Measurements from ENCODE around the gene CACNA1D. TPM values are rescaled to one million over a fixed set of nuclear protein-coding genes. Genes with fewer than 3 reads are reported as not detected.
A peak's percentile ranks its signal among the peaks of the same experiment; 100 is the strongest.

CACNA1D gene
- total RNA-seq, 1 experiment from 2014 or later = not detected

- no peaks in the 10 kb centered on the region for H3K9me3 ChIP-seq (ENCODE audit: low read depth, low read length, poor library complexity, severe bottlenecking)
- intact Hi-C loops (cut with micrococcal nuclease; ENCODE audit: unreplicated experiment) = no loop called here
- H3K36me3 ChIP-seq (ENCODE audit: insufficient read depth, low read length, poor library complexity, severe bottlenecking) = no peaks in the 10 kb centered on the region
- no peak overlapping the region for H3K27ac ChIP-seq (ENCODE audit: low read depth, low read length, poor library complexity, severe bottlenecking)
- no peak overlapping the region for H3K4me3 ChIP-seq (ENCODE audit: low read depth, low read length, poor library complexity, severe bottlenecking)
- TF ChIP-seq CTCF (conservative IDR thresholded peaks at IDR 0.05; ENCODE audit: low read depth, low read length) (no peak), EZH2 (IDR thresholded peaks at IDR 0.05; ENCODE audit: borderline replicate concordance, low read depth, low read length, poor library complexity, severe bottlenecking) (no peak)
- DNase-seq (ENCODE audit: low spot score) = no peak
- ChIA-PET CTCF (no interaction called here), POLR2A (ENCODE audit: low non-redundant PET) (no interaction called here)
- no peaks in the 10 kb centered on the region for H3K4me1 ChIP-seq (ENCODE audit: insufficient read depth, low read length, poor library complexity, severe bottlenecking)
- BruUV-seq (replicated peaks) = no TSS peak
- H3K27me3 ChIP-seq (replicated peaks; ENCODE audit: insufficient read depth, low read depth, low read length, poor library complexity) = no peaks in the 10 kb centered on the region
Measured at GRCh38 chr3:53534216-53534615, 39.8 kb downstream of the CACNA1D start.

GRCh38 chr3:53534676-53535400 is 40.4 kb downstream of the CACNA1D start:
- ChIA-PET POLR2A (ENCODE audit: low non-redundant PET) (no interaction called here), CTCF (no interaction called here)
- H3K36me3 ChIP-seq (ENCODE audit: insufficient read depth, low read length, poor library complexity, severe bottlenecking) = no peaks in the 10 kb centered on the region
- H3K27ac ChIP-seq (ENCODE audit: low read depth, low read length, poor library complexity, severe bottlenecking) = no peak overlapping the region
- H3K9me3 ChIP-seq (ENCODE audit: low read depth, low read length, poor library complexity, severe bottlenecking) = no peaks in the 10 kb centered on the region
- intact Hi-C loops (cut with micrococcal nuclease; ENCODE audit: unreplicated experiment) = no loop called here
- DNase-seq (ENCODE audit: low spot score) = peak; percentile 1
- no peaks in the 10 kb centered on the region for H3K4me1 ChIP-seq (ENCODE audit: insufficient read depth, low read length, poor library complexity, severe bottlenecking)
- H3K27me3 ChIP-seq (replicated peaks; ENCODE audit: insufficient read depth, low read depth, low read length, poor library complexity) = no peaks in the 10 kb centered on the region
- TF ChIP-seq CTCF (conservative IDR thresholded peaks at IDR 0.05; ENCODE audit: low read depth, low read length) = no peak
- TF ChIP-seq EZH2 (IDR thresholded peaks at IDR 0.05; ENCODE audit: borderline replicate concordance, low read depth, low read length, poor library complexity, severe bottlenecking) = no peak
- BruUV-seq (replicated peaks) = no TSS peak
- no peak overlapping the region for H3K4me3 ChIP-seq (ENCODE audit: low read depth, low read length, poor library complexity, severe bottlenecking)

- H3K4me3 ChIP-seq (ENCODE audit: low read depth, low read length, poor library complexity, severe bottlenecking) = no peak overlapping the region
- ChIA-PET CTCF (no interaction called here), POLR2A (ENCODE audit: low non-redundant PET) (no interaction called here)
- no peak for DNase-seq (ENCODE audit: low spot score)
- H3K27me3 ChIP-seq (replicated peaks; ENCODE audit: insufficient read depth, low read depth, low read length, poor library complexity) = no peaks in the 10 kb centered on the region
- no peaks in the 10 kb centered on the region for H3K36me3 ChIP-seq (ENCODE audit: insufficient read depth, low read length, poor library complexity, severe bottlenecking)
- H3K27ac ChIP-seq (ENCODE audit: low read depth, low read length, poor library complexity, severe bottlenecking) = no peak overlapping the region
- TF ChIP-seq EZH2 (IDR thresholded peaks at IDR 0.05; ENCODE audit: borderline replicate concordance, low read depth, low read length, poor library complexity, severe bottlenecking) (no peak), CTCF (conservative IDR thresholded peaks at IDR 0.05; ENCODE audit: low read depth, low read length) (no peak)
- BruUV-seq (replicated peaks) = no TSS peak
- H3K4me1 ChIP-seq (ENCODE audit: insufficient read depth, low read length, poor library complexity, severe bottlenecking) = no peaks in the 10 kb centered on the region
- H3K9me3 ChIP-seq (ENCODE audit: low read depth, low read length, poor library complexity, severe bottlenecking) = no peaks in the 10 kb centered on the region
- intact Hi-C loops (cut with micrococcal nuclease; ENCODE audit: unreplicated experiment) = no loop called here
Measured at GRCh38 chr3:53536282-53536681, 41.9 kb downstream of the CACNA1D start.

Data from A673 (cell line).